GM12864 (cell line): Measurements from ENCODE around the gene PDSS2.
"Not testable (repeated sequence)": the region's sequence is repeated elsewhere in the genome, so short reads cannot be mapped to it uniquely, and the experiment has no call there.

Experiments used
- DNase-seq: peaks from one replicate; pipeline ENCODE4 v3.0.0-alpha.2; 2011; ENCODE audit warnings: low read depth
- H3K4me3 ChIP-seq: 2 replicates; pipeline ENCODE4 v1.5.1; 2011; ENCODE audit warnings: mild to moderate bottlenecking, low read depth, low read length, control low read depth
- TF ChIP-seq, protein P1 (sequence below): IDR thresholded peaks from 2 replicates; pipeline ENCODE4 v1.5.1; 2011; ENCODE audit warnings: low read depth, mild to moderate bottlenecking, moderate library complexity, low read length, control low read depth, inconsistent platforms; ENCODE audit errors: missing control alignments

PDSS2 gene

DNA sequence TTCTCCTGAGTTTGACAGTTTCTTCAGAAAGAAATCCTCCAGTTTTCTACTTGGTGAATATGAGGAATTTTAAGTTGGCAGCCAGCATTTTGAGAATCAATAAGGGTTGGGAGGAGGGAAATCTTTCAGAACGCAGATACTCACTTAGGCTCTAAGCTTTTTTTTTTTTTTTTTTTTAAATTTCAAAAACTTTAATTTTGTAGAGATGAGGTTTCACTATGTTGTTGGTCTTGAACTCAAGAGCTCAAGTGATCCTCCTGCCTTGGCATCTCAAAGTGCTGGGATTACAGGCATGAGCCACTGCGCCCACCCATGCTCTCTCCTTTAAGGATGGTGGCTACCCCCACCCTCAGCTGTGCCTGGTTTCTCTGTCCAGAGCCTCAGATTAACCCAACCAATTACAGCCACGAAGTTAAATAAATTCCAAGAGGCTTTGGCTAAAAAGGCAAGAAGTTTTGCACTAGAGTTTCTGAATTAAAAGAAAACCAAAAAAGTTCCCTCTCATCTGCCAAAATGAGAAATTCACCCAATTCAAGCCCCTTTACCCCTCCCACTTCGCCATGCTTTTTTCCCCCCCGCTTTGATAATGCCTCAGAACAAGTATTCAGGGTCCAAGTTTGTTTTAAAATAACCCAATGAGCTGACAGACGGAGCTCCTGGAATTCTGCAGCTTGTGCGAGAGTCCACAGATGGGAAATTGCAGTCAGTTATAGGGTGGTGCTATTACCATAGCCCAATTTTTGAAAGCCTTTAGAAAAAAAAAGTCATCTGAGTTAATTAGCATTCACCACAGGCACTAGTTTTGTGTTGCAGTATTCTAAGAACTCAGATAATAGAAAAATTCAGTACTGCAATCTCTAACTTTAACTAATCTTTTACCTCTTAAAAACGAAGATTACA lies 249.7 kb downstream of the PDSS2 start:
- TF ChIP-seq, protein P1, sequence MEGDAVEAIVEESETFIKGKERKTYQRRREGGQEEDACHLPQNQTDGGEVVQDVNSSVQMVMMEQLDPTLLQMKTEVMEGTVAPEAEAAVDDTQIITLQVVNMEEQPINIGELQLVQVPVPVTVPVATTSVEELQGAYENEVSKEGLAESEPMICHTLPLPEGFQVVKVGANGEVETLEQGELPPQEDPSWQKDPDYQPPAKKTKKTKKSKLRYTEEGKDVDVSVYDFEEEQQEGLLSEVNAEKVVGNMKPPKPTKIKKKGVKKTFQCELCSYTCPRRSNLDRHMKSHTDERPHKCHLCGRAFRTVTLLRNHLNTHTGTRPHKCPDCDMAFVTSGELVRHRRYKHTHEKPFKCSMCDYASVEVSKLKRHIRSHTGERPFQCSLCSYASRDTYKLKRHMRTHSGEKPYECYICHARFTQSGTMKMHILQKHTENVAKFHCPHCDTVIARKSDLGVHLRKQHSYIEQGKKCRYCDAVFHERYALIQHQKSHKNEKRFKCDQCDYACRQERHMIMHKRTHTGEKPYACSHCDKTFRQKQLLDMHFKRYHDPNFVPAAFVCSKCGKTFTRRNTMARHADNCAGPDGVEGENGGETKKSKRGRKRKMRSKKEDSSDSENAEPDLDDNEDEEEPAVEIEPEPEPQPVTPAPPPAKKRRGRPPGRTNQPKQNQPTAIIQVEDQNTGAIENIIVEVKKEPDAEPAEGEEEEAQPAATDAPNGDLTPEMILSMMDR = no peak
- no peak overlapping the region for H3K4me3 ChIP-seq
- no peak for DNase-seq

DNA sequence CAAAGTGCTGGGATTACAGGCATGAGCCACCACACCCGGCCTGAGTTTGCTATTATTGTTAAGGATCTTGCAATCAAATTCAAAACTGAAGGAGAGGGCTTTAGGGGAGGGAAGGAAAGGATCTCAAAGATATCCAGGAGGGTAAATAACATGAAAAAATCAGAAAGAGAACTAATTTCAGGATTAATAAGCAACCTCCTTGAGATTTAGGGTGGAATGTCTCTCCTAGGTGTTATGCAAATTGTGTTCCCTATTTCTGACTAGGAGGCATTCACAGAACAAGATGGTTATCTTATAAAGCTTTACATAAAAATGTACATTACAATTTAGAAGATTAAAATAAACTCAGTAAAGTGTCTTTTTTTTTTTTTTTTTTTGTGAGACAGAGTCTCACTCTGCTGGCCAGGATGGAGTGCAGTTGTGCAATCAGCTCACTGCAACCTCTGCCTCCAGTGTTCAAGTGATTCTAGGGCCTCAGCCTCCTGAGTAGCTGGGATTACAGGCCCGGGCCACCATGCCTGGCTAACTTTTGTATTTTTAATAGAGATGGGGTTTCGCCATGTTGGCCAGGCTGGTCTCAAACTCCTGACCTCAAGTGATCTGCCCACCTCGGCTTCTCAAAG lies 252.0 kb downstream of the PDSS2 start:
- H3K4me3 ChIP-seq = no peak overlapping the region
- TF ChIP-seq, protein P1 = no peak
- no peak for DNase-seq

DNA sequence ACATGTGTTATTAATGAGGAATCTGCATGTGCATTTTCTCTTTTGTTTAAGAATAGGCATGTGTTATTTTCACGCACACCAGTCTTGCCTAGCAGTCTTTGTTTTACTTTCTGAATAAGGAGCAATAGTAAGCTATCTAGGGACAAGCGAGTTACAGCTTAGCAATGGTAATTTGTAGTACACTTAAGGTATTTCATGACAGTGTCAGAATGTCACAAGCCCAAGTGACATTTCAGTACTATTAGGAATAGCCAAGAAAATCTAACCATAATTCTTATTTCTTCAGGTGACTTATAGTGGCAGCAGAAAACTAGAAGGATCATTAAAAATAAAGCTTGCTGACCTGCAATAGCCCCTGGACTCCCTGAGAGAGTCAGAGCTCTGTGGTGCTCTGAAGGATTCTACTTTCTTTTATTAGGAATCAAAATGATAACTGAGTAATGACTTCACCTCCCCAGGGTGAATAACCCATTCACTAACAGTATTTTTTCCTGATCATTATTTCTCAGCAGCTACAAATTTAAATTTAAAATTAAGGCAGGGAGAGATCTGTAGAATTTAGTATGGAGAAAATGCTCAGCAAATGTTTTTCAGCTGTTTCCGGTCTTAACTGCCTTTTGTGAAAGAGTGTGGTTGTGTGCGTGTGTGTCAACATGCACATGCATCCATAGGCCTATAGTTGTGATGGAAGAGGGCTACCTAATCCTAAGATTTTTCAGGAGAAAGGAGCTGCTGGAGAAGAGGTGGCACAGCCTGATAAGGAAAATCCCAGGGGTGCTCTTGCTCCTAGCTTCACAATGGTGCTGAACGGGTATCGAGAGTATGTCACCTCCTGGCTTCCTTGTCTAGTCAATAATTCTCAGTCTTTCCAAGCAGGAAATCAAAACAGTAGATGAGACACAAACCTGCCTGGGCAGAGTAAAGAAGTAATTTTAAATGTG lies 254.0 kb downstream of the PDSS2 start:
- no peak for DNase-seq
- TF ChIP-seq, protein P1 = no peak
- no peak overlapping the region for H3K4me3 ChIP-seq

DNA sequence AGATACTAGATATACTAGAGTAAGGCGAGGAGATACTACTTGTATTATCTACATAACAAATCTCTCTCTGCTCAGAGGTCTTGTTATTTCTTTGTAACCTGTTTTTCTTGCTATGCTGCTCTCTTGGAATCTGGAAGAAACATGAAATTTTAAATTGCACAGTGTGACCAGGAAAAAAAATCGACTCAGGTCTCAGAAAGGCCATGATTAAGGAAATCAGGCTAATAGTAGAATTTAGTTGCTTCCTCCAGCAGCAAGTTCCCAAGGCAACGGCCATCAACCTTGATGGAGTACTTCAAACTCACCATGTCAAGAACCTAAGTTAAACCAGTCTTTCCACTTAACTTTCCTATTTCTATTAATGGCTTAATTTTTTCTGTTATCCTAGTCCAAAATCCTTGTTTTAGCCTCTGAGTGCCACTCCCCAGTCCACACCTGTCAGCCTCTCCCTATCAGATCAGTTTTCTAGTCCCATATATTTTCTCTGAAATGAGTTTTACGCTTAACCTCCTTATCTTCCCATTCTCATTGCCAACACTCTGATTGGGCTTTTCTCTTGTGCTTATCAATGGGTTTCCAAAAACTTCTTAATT lies 256.4 kb downstream of the PDSS2 start:
- H3K4me3 ChIP-seq = no peak overlapping the region
- TF ChIP-seq, protein P1 = no peak
- DNase-seq = no peak

DNA sequence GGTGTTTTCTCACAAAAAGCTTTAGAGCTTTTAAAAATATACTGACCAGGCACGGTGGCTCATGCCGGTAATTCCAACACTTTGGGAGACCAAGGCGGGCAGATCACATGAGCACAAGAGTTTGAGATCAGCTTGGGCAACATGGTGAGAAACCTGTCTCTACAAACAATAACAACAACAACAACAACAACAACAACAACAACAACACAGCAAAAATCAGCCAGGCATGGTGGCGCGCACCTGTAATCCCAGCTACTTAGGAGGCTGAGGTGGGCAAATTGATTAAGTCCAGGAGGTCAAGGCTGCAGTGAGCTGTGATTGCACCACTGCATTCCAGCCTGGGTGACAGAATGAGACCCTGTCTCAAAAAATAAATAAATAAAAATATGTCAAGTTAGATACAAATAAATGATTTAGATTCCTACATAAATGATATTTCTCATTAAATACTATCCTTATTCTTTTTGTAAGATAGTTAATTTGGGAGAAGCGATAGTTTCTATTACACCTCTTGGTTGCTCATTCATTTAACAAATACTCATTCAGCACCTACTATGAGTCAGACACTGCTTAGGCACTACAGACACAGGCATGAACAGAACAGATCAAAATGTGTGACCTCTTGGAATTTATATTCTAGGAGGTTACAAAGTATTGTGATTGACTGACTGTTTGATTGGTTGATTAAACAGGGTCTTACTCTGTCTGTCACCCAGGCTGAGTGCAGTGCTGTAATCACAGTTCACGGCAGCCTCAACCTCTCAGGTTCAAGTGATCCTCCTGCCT lies 260.5 kb downstream of the PDSS2 start:
- TF ChIP-seq, protein P1 = no peak
- DNase-seq = no peak
- no peak overlapping the region for H3K4me3 ChIP-seq

DNA sequence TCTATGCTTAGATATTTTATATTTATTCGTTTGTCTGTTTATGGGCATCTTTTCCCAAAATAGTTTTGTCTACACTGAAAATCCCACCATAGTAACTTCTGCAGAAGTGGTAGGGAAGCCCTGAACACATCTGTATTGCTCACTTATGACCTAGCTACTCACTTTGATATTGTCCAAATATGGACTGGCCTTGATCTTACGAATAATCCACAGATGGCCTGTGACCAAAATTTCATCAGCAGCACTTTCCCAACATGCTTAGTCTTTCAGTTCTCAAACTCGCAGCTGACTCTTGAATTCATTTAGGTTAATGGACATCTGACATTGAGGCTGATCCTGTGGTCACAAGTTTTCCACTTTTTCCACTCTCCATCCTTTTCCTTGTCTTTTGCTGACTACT lies 263.2 kb downstream of the PDSS2 start:
- no peak overlapping the region for H3K4me3 ChIP-seq
- TF ChIP-seq, protein P1 = no peak
- DNase-seq = no peak

DNA sequence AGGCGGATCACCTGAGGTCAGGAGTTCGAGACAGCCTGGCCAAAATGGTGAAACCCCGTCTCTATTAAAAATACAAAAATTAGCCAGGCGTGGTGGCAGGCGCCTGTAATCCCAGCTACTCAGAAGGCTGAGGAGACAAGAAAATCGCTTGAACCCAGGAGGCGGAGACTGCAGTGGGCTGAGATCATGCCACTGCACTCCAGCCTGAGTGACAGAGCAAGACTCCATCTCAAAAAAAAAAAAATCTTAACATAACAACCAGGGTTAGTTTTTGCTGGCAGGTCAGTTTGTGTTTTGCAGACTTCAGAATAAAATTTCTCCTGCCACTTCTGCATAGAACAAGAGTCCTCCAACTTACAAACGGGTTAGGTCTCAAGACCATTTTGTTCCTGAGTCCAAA lies 264.6 kb downstream of the PDSS2 start:
- DNase-seq, H3K4me3 ChIP-seq: not testable (repeated sequence)
